NT2/D1 (cell line): ENCODE measurements around the gene CAB39L.

Source experiments
- SUZ12 ChIP-seq: IDR thresholded peaks from 2 replicates; pipeline ENCODE4 v1.6.1; 2011; ENCODE audit not compliant: insufficient read length, insufficient read depth; ENCODE audit errors: extremely low read depth
- YY1 ChIP-seq: IDR thresholded peaks from 2 replicates; pipeline ENCODE4 v1.6.1; 2011; ENCODE audit not compliant: insufficient read length, insufficient read depth

DNA sequence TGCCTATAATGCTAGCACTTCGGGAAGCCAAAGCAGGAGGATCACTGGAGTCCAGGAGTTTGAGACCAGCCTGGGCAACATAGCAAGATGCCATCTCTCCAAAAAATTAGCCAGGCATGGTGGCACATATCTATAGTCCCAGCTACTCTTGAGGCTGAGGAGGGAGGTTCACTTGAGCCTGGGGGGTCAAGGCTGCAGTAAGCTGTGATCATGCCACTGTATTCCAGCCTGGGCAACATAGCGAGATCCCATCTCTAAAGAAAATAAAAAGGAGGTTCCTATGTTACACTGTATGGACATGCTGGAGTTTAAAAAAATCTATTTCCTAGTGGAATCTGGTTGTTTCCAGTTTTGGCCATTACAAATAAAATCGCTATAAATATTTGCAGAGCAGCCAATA, 2.6 kb downstream of the CAB39L start:
- no peak for TF ChIP-seq SUZ12
- no peak for TF ChIP-seq YY1
